NCI-H510A (cell line): ENCODE results near the gene DUOX1.
"Not testable (repeated sequence)": the region's sequence is repeated elsewhere in the genome, so short reads cannot be mapped to it uniquely, and the experiment has no call there.

Experiments
- DNase-seq: peaks from one replicate; lab custom pipeline; 2025; lab: John Stamatoyannopoulos, UW

Gene DUOX1

GRCh38 chr15:45129651-45130129, at the start of gene DUOX1, which contains the start of gene DUOXA1:
Gene DUOX1, plus strand, starts transcription at chr15:45129994. Its CDS starts 1,973 bp downstream, at chr15:45131967.
Gene DUOXA1, minus strand, starts transcription at chr15:45129879. Its CDS starts 6,865 bp downstream, at chr15:45123014.
- no peak for DNase-seq

GRCh38 chr15:45080593-45080992, 49.2 kb upstream of the DUOX1 start:
- not testable (repeated sequence) for DNase-seq

DNA sequence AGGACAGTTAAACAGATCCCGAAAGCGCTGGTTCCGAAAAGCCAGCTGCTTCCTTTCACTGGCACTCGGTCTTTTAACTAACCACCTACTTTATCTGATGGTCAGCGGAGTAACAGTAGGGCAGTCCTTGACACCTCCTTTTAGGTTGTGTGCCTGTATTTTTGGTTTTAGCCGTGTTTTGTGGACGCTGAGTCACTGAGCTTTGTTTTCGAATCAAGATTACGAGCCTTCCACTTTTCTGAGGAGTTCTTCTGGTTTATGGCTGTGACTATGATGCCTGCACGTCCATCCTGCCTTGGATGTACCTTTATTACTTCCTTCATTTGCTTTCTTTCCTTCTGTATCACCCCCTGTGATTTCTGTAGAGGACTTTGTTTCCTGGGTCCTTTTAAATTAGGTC, 47.4 kb upstream of the DUOX1 start:
- not testable (repeated sequence) for DNase-seq

DNA sequence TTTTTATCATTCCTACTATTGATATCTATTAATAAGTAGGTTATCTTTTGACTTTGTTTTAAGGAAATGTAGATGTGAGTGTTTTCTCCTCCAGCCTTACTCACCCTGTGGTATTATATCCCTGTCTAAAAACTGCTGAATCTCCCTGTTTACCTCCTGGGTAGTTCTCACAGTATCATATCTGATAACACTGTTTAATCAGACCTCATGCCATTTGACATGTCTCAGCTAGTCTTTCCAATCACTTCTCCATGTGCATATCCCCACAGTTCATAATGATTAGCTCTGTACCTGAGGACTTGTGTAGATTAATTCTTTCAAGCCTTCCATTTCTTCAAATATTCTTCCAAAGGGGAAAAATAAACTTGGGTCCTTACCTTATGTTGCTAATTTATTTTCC, 46.6 kb upstream of the DUOX1 start:
- DNase-seq = no peak

- no peak for DNase-seq
Measured at GRCh38 chr15:45084163-45084562, 45.6 kb upstream of the DUOX1 start.

GRCh38 chr15:45087513-45087912, 42.3 kb upstream of the DUOX1 start:
- DNase-seq = no peak

DNA sequence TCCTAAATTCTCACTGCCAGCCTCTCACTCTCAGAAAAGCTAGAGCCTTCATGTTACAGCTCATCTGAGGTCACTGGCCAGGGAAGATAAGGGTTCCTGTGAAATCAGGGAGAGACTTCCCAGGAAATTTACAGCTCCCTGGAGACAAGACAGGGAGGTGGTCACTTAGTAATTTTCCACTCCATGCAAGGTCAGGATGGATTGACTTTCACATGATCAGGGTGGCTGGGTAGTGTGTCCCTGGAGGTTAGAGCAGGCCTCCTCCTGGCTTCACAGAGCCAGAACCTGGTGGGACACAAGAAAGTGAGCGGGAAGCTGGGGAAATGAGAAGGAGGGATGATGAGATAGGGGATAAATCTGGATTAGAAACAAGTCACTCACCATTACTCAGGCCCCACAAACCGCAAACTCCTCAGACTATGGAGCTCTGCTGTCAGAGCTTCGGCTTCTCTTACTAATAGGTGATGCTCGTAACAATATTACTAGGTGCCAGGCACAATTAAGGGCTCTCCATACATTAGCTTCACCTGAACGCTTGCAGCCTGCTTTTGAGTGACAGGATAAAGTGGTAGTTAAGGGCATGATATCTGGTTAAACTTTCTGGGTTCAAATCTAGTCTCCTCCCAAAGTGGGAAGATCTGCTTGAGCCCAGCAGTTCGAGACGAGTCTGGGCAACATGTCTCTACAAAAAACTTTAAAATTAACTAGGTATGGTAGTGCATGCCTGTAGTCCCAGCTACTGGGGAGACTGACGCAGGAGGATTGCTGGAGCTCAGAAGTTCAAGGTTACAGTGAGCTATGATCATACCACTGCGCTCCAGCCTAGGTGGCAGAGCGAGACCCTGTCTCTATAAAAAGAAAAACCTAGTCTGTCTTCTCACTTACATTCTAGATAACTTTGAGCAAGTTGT, 40.7 kb upstream of the DUOX1 start:
- DNase-seq = no peak

GRCh38 chr15:45089712-45090373, 40.0 kb upstream of the DUOX1 start:
- no peak for DNase-seq

DNA sequence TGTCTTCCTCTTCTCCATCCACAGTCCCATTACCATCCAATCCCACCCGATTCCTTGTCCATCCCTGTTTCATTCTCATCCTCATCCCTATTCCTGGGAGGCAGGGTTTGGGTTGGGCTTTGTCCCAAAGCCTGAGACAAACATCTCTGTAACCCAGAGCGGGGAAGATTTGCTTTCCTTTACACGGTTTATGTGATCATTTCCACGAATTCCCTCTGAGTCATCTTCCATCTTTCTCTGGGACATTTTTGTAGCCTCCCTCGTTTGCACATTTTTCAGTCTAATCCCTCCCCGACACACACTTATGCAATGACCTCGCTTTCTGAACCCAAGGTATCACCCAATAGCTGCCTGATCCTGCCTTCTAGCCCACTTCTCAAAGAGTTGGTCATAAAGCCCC, 38.6 kb upstream of the DUOX1 start:
- DNase-seq = no peak

DNA sequence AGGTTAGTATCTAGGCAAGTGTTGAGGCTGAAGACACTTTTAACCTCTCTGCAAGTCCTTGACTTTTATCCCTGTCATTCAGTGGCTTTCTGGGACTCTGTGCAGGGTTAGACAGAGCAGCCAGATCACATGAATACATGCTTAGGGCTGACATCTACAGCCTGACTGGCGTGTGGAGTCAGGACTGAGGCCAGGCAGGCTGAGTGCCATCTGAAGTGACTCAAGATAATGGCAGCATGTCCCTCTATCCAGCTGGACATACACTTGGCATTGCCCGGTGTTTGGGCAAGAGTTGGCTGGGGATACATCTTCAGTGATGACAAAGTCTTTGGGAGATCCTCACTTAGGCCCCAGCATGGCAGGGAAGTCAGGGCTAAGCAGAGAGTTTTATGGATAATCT, 38.2 kb upstream of the DUOX1 start:
- no peak for DNase-seq

- DNase-seq = no peak
Measured at GRCh38 chr15:45093013-45093412, 36.8 kb upstream of the DUOX1 start.

DNA sequence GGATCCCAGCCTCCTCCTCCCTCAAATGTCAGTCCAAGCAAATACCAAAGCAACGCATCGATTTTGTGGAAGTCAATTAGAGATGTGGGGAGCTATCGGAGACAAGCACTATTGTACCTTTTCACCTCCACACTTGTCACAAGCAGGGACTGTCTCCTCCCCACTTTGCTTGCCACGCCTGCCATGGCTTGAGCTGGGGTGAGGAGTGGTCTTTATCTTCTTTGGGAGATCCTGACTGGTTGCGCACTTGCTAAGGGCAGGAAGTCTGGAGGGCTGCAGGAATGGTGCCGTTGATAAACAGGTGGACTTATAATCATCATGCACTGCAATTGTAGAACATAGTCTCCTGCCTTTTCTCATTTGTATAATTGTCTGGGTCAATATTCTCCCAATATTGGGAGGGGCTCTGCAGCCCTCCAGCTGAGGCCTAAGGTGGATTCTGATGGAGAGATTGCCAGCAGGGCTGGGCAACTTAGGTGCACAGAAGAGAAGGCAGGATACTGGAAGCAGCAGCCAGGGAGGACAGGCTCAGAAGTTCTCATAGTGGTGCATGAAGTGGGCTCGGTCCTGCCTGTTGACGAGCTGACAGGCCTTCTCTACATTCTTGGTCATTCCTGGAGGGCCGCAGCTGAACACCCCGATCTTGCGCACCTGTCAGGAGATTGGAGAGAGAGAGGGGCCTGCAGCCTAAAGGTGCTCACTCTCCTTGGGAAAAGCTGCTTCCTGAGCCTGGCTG, 36.0 kb upstream of the DUOX1 start:
- no peak for DNase-seq

DNA sequence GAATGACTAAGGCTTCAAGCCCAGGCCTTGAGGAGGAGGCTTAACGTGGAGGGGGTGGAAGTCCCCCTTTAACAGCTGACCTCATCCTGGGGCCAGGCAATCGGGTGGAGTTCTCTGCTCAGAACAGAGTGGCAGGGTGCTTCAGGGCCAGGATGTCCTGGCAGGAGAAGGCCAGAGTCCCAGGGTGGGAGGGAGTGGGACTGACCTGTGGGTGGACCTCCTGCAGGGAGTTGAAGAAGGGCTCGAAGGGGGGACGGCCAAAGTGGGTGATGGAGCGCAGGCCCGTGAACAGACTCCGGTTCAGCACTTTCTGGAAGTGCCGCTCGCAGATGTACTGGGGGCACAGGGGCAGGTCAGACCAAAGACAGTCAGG, 35.5 kb upstream of the DUOX1 start:
- no peak for DNase-seq

DNA sequence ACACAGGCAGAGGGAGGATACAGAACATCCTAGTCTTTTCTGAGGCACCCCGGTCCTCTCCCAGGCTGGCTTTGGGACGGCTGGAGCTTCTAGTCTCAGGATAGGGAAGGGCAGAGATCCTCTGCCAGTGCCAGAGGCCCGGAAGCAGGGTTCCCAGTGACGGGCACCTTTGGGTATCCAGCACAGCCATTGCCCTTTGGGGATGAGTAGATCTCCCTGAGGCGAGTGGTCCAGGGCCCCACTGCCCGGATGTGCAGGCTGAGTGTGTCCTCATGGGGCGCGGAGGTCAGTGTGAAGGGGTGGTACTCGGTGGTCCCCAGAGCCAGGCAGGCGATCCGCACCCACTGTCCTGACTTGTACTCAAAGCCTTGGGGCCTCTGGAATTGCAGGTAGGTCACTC, 34.1 kb upstream of the DUOX1 start:
- DNase-seq = no peak

- DNase-seq = no peak
Measured at GRCh38 chr15:45097466-45097865, 32.3 kb upstream of the DUOX1 start.

DNA sequence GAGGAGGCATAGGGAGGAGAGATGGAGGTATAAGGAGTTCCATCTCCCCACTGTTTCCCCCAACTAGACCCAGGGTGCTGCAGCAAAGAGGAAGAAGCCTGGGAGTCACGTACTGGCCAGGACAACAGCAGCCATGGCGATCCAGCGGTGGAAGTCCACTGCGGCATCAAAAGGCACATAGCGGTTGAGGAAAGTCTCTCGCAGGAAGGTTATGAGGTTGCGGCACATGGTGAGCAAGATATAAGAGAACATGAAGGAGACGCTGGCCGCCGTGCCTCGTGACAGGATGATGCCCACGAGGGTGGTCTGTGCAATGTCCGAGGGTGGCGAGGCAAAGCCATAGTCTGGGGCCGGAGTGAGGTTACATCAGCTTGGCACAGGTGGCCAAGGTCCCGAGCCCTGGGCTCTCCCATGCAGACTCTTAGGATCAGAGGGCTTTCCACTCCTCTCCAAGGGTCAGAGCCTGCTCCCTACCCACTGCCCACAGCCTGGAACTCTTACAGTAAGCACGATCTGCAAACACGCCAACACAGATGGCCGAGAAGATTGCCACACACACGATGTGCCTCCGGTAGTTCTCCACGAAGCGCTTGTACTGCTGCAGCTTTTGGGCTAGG, 30.1 kb upstream of the DUOX1 start:
- DNase-seq = no peak

DNA sequence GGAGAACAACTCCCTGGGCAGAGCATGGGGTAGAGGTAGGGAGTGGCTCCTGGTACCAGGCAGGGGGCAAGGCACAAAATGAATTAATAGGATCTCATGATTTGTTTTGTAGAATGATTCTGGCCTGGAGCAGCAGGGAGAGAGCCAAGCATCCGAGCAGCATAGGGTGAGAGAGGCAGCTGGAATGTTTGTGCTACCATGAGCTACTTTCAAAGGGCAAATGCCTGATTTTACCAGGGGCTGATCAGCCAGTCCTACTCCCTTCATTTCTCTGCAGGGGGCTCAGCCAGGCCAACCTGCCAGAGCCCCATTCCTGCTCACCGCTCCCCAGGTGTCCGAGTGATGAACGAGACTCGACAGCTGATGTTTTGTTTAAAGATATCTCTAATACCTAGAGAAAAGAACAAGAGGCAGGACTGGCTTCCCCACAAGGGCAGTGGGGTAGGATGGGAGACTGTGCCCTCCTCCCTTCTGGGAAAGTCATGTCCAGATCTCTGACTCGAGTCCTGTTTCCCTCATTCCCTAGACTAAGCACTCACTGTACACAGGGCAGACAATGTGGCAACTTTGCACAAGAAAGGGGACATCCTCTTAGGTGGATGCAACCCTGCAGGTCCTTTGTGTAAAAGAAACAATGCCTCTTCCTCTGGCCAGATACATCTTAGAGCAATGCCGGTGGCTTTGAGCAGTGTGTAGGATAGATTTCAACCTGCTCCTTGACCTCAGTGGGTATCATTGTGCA, 28.7 kb upstream of the DUOX1 start:
- DNase-seq = no peak

- DNase-seq = no peak
Measured at GRCh38 chr15:45101749-45102148, 28.0 kb upstream of the DUOX1 start.

DNA sequence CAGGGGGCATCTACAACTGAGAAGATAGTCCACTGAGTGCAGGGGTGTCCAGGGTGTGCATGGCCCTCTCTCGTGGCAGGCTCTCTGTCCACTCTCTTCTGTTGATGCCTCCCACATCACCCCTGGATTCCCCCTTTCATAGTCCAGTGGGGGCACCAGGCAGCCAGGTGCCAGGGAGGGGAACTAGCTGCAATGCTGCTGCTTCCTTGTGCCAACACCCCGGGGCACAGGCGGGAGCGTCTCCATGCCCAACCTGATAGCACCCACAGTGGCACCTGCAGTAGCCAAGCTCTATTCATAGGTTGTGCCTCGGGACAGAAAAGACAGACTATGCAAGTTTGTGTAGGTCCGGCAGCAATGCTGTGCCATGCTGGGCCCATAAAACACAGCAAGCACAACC, 27.6 kb upstream of the DUOX1 start:
- DNase-seq = no peak

DNA sequence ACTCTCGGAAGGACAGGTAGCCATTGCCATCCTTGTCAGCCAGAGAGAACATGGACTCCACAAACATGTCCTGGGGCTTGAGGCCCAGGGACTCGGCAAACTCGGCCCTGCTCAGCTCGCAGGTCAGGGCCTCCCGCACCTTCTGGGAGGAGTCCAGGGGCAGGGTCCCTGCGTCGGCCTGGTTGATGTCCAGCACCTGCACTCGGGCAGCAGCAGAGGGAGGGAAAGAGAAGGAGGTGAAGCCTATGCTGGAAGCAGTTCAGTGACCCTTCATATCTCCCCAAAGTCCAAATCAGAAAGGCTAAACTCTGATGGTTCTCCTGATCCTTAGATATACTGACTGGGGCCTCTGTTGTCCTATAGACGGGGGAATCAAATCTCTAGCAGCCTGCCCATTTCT, 25.6 kb upstream of the DUOX1 start:
- not testable (repeated sequence) for DNase-seq

DNA sequence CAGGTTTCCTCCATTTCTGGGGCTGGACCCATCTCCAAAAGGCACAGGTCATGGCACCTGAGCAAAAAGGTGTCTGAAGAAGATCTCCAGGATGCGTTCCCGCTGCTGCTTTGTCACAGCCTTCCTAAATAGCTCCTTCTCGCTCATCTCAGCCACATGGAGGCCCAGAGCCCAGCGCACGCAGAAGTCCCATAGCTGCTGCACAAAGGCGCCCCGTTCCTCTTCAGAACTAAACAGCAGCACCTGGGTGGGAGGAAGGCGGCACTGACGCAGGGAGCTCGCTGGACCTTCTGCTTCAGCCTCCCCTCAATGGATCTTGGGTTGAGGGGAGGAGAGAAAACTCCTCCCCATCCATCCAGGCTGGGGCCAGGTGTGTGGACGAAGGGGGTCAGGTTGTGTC, 24.2 kb upstream of the DUOX1 start:
- no peak for DNase-seq
